ENCODE data around the gene ZC3H7A. TPM values are rescaled to one million over a fixed set of nuclear protein-coding genes. Genes with fewer than 3 reads are reported as not detected.

The ZC3H7A gene
- total and polyA plus RNA-seq, 2 of the 8 experiments (the other 6 are each of a cell fraction or from before 2014, with no cell fraction given) = 32.0 to 55.9 TPM

DNA sequence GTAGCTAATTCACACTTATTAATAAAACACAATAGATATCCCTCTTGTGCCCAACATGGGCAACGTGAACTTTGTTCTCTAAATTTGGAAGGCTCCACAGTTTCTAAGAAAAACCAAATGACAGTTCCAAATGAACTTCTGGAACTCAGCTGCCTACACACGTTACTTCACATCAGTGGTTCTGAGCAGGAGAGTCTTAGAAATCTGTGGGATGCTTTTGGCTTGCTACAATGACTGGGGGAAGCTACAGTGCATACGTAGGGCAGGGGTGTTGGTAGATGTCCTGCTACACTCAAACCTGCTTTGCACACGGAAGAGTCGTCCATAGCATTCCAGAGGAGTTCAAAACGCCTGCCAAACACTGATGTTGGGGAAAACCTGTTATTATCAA lies 62.4 kb downstream of the ZC3H7A start (continued):
- no peak for TF ChIP-seq BRCA1 (IDR thresholded peaks at IDR 0.05; ENCODE audit: low read depth, low read length)
- TF ChIP-seq RAD21 (IDR thresholded peaks at IDR 0.05 in 1 of 2, conservative IDR thresholded peaks at IDR 0.05 in 1 of 2; ENCODE audit: low read depth in 2 of 2, low read length in 2 of 2) = no peak
- no peak for TF ChIP-seq KDM4A (IDR thresholded peaks at IDR 0.05; ENCODE audit: low read depth, low read length, severe bottlenecking)
- TF ChIP-seq GABPA (IDR thresholded peaks at IDR 0.05; ENCODE audit: borderline replicate concordance, insufficient read depth, low read length) = no peak
- no peak for TF ChIP-seq RFX5 (IDR thresholded peaks at IDR 0.05; ENCODE audit: borderline replicate concordance, low read depth, low read length)
